MM.1S (cell line): ENCODE data around the gene ZPBP2.

Source experiments
- DNase-seq: peaks from one replicate; pipeline ENCODE4 v3.0.0-alpha.2; 2015
- H2AFZ ChIP-seq: fragments of 300-600 bp; sonication (generic); 2 replicates; pipeline ENCODE4 v1.6.0; 2016; ENCODE audit warnings: antibody characterized with exemption, low read length
- H3F3A ChIP-seq: fragments of 300-600 bp; sonication (generic); 2 replicates; pipeline ENCODE4 v1.6.1; 2016; ENCODE audit warnings: mild to moderate bottlenecking, antibody characterized with exemption, low read length, moderate library complexity, mixed read lengths; ENCODE audit not compliant: insufficient read depth
- H3K27ac ChIP-seq: fragments of 300-600 bp; sonication (generic); 2 replicates; pipeline ENCODE4 v1.5.1; 2016; ENCODE audit warnings: mild to moderate bottlenecking, low read length
- H3K27me3 ChIP-seq: fragments of 300-600 bp; sonication (generic); replicated peaks from 2 replicates; pipeline ENCODE4 v1.6.0; 2016; ENCODE audit warnings: low read length; ENCODE audit not compliant: insufficient read depth
- H3K36me3 ChIP-seq: fragments of 300-600 bp; sonication (generic); replicated peaks from 2 replicates; pipeline ENCODE4 v1.6.1; 2016; ENCODE audit warnings: mild to moderate bottlenecking, low read length, mixed read lengths; ENCODE audit not compliant: insufficient read depth
- H3K4me1 ChIP-seq: fragments of 300-600 bp; sonication (generic); 2 replicates; pipeline ENCODE4 v1.6.1; 2016; ENCODE audit warnings: low read length, mixed read lengths
- H3K4me2 ChIP-seq: fragments of 300-600 bp; sonication (generic); 2 replicates; pipeline ENCODE4 v1.6.0; 2016; ENCODE audit warnings: low read depth, low read length
- H3K4me3 ChIP-seq: fragments of 300-600 bp; sonication (generic); 2 replicates; pipeline ENCODE4 v1.5.1; 2016; ENCODE audit warnings: low read length, mixed read lengths
- H3K79me2 ChIP-seq: fragments of 300-600 bp; sonication (generic); 2 replicates; pipeline ENCODE4 v1.6.1; 2016; ENCODE audit warnings: mixed run types, low read length, mixed read lengths
- H3K9ac ChIP-seq: fragments of 300-600 bp; sonication (generic); 2 replicates; pipeline ENCODE4 v1.6.1; 2016; ENCODE audit warnings: low read length, mixed read lengths
- H3K9me2 ChIP-seq: fragments of 300-600 bp; sonication (generic); replicated peaks from 2 replicates; pipeline ENCODE4 v1.6.1; 2016; ENCODE audit warnings: mild to moderate bottlenecking, low read length, mixed read lengths; ENCODE audit not compliant: insufficient read depth
- H3K9me3 ChIP-seq: fragments of 300-600 bp; sonication (generic); replicated peaks from 2 replicates; pipeline ENCODE4 v1.6.1; 2016; ENCODE audit warnings: mild to moderate bottlenecking, low read length, mixed read lengths; ENCODE audit not compliant: insufficient read depth
- H4K20me1 ChIP-seq: fragments of 300-600 bp; sonication (generic); 2 replicates; pipeline ENCODE4 v1.6.1; 2016; ENCODE audit warnings: mild to moderate bottlenecking, low read length, moderate library complexity, mixed read lengths; ENCODE audit not compliant: insufficient read depth
- EZH2 ChIP-seq: fragments of 300-600 bp; sonication (generic); optimal IDR thresholded peaks from 2 replicates; pipeline ENCODE3; 2017; ENCODE audit warnings: low read depth, mild to moderate bottlenecking, antibody characterized with exemption, low read length, mixed read lengths
- EZH2phosphoT487 ChIP-seq: fragments of 300-600 bp; sonication (generic); IDR thresholded peaks from 2 replicates; pipeline ENCODE4 v1.6.1; 2018; ENCODE audit warnings: antibody characterized with exemption, low read length
- TF ChIP-seq, protein P1 (sequence below): fragments of 300-600 bp; sonication (generic); IDR thresholded peaks from 2 replicates; pipeline ENCODE4 v1.5.1; 2016; ENCODE audit warnings: antibody characterized with exemption, low read length, mixed read lengths

The ZPBP2 gene, protein sequence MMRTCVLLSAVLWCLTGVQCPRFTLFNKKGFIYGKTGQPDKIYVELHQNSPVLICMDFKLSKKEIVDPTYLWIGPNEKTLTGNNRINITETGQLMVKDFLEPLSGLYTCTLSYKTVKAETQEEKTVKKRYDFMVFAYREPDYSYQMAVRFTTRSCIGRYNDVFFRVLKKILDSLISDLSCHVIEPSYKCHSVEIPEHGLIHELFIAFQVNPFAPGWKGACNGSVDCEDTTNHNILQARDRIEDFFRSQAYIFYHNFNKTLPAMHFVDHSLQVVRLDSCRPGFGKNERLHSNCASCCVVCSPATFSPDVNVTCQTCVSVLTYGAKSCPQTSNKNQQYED

GRCh38 chr17:39867880-39868553 is at the start of gene ZPBP2:
Gene ZPBP2, plus strand, starts transcription at chr17:39868202. Its CDS starts 153 bp downstream, at chr17:39868355.
- Histone ChIP-seq H3K4me1 (peaks cover 31% of the 10 kb centered on the region), H3K27ac (peak within 1 kb of the TSS; percentile 98), H3K27me3 (no peaks in the 10 kb centered on the region), H3F3A (peaks cover 52% of the 10 kb centered on the region), H2AFZ (peak within 1 kb of the TSS; percentile 92), H3K4me2 (peak within 1 kb of the TSS; percentile 91), H3K9me2 (no peaks in the 10 kb centered on the region), H4K20me1 (no peaks in the 10 kb centered on the region), H3K36me3 (no peaks in the 10 kb centered on the region), H3K79me2 (peaks cover 23% of the 10 kb centered on the region), H3K9me3 (no peaks in the 10 kb centered on the region), H3K9ac (peak within 1 kb of the TSS; percentile 95), H3K4me3 (peak within 1 kb of the TSS; percentile 53)
- DNase-seq: no peak
- TF ChIP-seq EZH2phosphoT487 (no peak), EZH2 (no peak)
- TF ChIP-seq, protein P1, sequence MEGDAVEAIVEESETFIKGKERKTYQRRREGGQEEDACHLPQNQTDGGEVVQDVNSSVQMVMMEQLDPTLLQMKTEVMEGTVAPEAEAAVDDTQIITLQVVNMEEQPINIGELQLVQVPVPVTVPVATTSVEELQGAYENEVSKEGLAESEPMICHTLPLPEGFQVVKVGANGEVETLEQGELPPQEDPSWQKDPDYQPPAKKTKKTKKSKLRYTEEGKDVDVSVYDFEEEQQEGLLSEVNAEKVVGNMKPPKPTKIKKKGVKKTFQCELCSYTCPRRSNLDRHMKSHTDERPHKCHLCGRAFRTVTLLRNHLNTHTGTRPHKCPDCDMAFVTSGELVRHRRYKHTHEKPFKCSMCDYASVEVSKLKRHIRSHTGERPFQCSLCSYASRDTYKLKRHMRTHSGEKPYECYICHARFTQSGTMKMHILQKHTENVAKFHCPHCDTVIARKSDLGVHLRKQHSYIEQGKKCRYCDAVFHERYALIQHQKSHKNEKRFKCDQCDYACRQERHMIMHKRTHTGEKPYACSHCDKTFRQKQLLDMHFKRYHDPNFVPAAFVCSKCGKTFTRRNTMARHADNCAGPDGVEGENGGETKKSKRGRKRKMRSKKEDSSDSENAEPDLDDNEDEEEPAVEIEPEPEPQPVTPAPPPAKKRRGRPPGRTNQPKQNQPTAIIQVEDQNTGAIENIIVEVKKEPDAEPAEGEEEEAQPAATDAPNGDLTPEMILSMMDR: no peak

- no peak overlapping the region for H2AFZ ChIP-seq
- peaks cover 43% of the 10 kb centered on the region for H3F3A ChIP-seq
- DNase-seq: peak; percentile 63
- H3K79me2 ChIP-seq: peaks cover 79% of the 10 kb centered on the region
- H3K9me2 ChIP-seq: no peaks in the 10 kb centered on the region
- peak overlapping the region; percentile 72 for H3K4me2 ChIP-seq
- peak overlapping the region; percentile 29 for H3K4me3 ChIP-seq
- peaks cover 3% of the 10 kb centered on the region for H3K36me3 ChIP-seq
- H3K9me3 ChIP-seq: no peaks in the 10 kb centered on the region
- no peaks in the 10 kb centered on the region for H4K20me1 ChIP-seq
- no peaks in the 10 kb centered on the region for H3K27me3 ChIP-seq
- peak overlapping the region; percentile 59 for H3K9ac ChIP-seq
- peak overlapping the region; percentile 91 for H3K27ac ChIP-seq
- TF ChIP-seq EZH2 (no peak), EZH2phosphoT487 (no peak)
- TF ChIP-seq, protein P1: no peak
- peaks cover 43% of the 10 kb centered on the region for H3K4me1 ChIP-seq
Observed at GRCh38 chr17:39818358-39819000, 49.5 kb upstream of the ZPBP2 start.

DNA sequence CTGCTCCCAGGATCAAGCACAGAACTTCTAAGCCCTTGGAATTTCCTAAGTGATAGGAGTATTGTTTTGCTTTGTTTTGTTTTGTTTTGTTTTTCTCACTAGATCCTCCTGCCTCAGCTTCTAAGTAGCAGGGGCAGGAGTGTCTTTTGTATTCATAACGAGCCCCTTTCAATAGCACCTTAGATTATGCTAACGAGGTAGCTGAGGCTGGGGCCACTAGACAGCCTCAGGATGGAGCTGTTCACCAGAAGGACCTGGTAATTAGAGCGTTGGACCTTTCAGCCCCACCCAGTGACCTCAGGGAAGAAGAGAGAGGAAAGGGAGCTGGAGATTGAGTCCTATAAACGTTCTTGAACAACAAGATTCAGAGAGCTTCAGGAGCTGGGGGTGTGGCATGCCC is 47.5 kb upstream of the ZPBP2 start:
- TF ChIP-seq EZH2phosphoT487: no peak
- TF ChIP-seq, protein P1: peak; percentile 40
- TF ChIP-seq EZH2: no peak
- H3F3A ChIP-seq: peaks cover 47% of the 10 kb centered on the region
- peak overlapping the region; percentile 91 for H3K27ac ChIP-seq
- peaks cover 22% of the 10 kb centered on the region for H3K36me3 ChIP-seq
- H3K4me3 ChIP-seq: 0 out of 2 replicates have a peak overlapping the region, but pooled peaks have one; percentile 0
- no peaks in the 10 kb centered on the region; the same call in 1 of the 2 replicates for H3K9me3 ChIP-seq
- H3K4me2 ChIP-seq: peak overlapping the region; percentile 15; the same call in 1 of the 2 replicates
- peaks cover 77% of the 10 kb centered on the region for H3K79me2 ChIP-seq
- no peaks in the 10 kb centered on the region for H3K27me3 ChIP-seq
- H2AFZ ChIP-seq: no peak overlapping the region
- peak; percentile 48 for DNase-seq
- no peaks in the 10 kb centered on the region for H4K20me1 ChIP-seq
- H3K4me1 ChIP-seq: peaks cover 43% of the 10 kb centered on the region
- no peaks in the 10 kb centered on the region for H3K9me2 ChIP-seq
- peak overlapping the region; percentile 27 for H3K9ac ChIP-seq
